ENCODE measurements around the gene SLC45A3. TPM values are rescaled to one million over a fixed set of nuclear protein-coding genes. Genes with fewer than 3 reads are reported as not detected.

Gene SLC45A3
- polyA plus RNA-seq, 5 donors, result 6.2 to 9.1 (median 8.6) TPM

DNA sequence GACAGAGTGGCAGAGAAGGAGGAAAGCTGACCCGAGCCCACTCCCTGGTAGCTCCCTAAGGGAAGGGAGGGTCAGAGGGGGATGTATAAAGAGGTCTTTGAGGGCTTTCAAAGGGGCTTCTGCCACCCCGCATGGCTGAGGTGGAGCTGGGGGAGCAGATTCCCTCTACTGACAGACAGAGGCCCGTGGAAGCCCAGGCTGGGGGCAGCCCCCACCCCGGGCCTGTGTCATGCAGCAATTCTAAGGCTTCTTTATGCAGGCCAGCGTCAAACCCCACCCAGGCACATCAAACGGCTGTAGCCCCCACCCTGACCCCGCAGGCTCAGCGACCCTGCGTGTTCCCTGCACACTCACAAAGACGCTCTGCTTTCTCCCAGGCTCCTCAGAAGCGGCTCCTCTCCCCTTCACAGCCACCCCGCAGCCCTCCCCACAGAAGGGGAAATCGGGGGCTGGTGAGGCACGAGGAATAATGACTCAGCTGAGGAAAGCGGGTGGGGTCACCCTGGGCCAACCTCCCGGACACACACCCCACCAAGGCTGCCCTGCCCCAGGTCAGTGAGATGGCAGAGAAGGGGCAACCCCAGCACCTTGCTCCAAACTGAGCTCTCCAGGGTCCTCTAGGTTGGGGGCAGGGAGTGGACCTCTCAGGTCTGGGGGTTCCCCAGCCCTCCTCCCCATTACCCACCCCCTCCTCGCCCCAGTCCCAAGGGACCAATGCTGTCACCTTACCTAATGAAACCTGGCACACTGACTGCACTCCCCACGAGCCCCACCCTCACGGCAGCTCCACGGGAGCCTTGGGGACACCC is 10.8 kb downstream of the SLC45A3 start:
- DNase-seq, result no peak

DNA sequence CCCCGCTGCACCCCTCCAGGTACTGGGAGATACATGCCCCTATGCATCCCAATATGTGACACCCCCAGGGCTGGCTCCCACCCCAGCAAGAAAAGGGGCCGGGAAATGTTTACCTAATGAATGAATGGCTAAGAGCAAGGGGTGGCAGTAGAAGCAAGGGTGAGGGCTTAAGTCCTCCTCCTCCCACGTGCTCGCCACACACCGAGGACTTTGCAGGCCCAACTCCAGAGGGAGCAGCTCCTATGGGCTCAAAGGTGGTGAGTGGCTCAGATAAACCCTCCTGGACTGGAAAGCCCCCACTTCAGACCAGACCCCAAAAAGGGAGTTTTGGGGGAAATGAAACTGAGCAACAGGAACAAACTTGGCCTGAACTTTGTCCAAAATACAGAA is 11.4 kb downstream of the SLC45A3 start:
- DNase-seq, result no peak

DNA sequence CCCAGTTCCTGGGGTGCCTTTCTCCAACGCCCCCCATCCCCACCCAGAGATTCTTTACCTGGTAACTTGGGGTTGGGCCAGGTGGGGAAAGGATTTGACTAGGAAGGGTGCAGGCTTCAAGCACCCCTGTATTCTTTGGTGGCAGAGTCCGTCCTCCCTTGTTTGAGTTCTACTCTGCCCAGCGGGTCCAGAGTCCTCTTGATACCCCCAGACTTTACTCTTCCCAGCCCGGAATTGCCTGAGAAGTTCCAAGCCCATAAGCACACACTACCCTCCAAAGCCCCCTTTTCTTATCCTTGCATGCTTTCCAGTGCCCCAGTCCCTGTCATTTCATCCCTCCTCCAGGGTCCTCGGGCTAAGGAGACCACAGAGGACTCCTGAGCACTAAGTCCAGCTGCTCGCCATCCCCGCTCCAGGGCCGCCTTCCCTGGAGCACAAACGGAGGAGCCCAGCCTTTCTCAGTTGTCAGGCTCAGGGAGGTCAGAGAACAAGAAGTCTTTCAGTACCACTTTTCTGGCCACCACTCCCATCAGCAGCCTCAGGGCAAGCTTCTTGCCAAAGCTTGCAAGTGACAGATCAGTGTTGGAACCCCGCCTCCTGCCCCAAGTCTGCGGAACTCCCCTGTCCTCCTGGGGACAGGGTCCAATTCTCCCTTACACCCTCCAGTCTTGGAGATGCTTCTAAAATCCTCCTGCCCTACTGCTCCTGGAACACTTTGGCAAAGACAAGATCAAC is 12.2 kb downstream of the SLC45A3 start:
- DNase-seq, result no peak

GRCh38 chr1:205666372-205667166 is 13.7 kb downstream of the SLC45A3 start:
- no peak for DNase-seq

GRCh38 chr1:205665201-205666045 is 14.9 kb downstream of the SLC45A3 start:
- DNase-seq, result no peak

GRCh38 chr1:205664399-205665017 is 15.8 kb downstream of the SLC45A3 start:
- DNase-seq, result no peak

DNA sequence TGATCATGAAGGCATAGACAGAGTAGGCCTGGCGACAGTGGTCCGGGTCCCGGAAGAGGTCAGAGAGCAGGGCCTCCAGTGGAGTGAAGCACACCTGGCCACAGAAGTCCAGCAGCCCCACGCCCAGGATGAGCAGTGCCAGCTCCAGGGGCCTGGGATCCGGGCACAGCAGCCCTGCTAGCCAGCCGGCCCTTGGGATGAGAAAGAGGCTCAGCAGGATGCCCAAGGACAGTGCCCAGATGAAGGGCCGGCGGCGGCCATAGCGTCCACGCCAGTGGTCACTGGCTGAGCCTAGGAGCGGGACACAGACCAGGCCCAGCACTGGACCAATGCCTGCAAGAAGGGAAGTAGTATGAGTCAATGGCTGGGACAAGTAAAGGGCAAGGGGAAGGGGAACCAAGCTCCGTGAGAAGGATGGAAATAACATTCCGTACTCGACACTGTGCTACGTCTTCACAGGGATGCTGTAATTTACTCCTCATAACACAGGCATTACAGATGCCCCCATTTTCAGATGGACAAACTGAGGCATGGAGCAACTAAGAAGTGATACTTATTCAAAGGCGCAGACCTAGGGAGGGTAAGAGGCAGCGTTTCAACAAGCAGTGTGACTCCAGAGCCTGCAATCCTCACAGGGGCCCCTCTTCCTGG is 16.9 kb downstream of the SLC45A3 start:
- no peak for DNase-seq

GRCh38 chr1:205662791-205663190 is 17.5 kb downstream of the SLC45A3 start:
- no peak for DNase-seq

- no peak for DNase-seq
These were observed 18.1 kb downstream of the SLC45A3 start for GRCh38 chr1:205662135-205662738.

GRCh38 chr1:205661429-205662134 is 18.7 kb downstream of the SLC45A3 start:
- DNase-seq, result no peak

- no peak for DNase-seq
These were observed 19.9 kb downstream of the SLC45A3 start for GRCh38 chr1:205660361-205660760.

GRCh38 chr1:205658943-205659581 is 21.2 kb downstream of the SLC45A3 start:
- DNase-seq, result peak; percentile 58 to 74

DNA sequence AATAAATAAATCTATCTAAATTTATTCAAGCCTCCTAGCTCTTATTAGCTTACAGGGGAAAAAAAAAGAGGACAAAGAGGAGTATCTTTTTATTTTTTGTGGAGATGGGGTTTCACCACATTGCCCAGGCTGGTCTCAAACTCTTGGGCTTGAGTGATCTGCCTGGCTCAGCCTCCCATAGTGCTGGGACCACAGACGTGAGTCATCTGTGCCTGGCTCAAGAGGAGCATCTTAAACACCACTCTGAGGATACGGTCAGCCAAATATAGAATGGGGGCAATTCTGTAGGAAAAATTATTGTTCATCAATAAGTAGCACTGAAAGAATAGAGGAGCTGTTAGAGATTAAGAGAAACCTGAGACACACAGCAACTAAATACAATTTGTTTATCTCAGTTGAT is 24.1 kb downstream of the SLC45A3 start:
- DNase-seq, result no peak

DNA sequence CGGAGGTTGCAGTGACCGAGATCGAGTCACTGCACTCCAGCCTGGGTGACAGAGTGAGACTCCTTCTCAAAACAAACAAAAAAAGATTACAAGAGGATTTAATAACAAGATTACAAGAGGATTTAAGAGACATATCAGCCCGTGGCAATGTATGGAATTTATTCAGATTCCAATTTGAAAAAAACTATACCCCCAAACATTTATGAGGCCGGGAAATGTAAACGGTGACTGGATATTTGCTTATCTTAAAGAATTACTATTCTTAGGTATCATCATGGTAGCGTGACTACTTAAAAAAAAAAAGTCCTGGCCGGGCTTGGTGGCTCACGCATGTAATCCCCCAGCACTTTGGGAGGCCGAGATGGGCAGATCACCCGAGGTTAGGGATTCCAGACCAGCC is 27.3 kb downstream of the SLC45A3 start:
- no peak for DNase-seq

- no peak for DNase-seq
These were observed 30.1 kb downstream of the SLC45A3 start for GRCh38 chr1:205650241-205650640.

DNA sequence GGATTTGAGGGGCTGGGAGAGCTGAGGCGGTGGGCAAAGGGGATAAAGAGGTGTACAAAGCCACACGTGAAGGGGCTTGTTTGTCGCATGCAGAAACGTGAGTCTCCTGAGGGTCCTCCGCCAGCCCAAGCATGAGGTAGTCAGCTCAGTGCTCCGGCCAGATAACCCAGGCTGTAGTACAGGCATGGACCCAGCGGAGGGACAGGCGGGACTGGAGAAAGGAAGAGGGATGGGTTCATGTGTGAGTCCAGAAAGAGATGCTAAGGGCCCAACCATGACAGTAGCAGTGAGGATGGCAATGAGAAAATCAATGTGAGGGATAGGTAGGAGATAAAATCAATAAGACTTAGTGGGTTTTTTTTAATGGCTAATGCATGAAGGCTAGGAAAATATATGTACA is 34.8 kb downstream of the SLC45A3 start:
- no peak for DNase-seq

GRCh38 chr1:205642679-205643307 is 37.5 kb downstream of the SLC45A3 start:
- no peak for DNase-seq

DNA sequence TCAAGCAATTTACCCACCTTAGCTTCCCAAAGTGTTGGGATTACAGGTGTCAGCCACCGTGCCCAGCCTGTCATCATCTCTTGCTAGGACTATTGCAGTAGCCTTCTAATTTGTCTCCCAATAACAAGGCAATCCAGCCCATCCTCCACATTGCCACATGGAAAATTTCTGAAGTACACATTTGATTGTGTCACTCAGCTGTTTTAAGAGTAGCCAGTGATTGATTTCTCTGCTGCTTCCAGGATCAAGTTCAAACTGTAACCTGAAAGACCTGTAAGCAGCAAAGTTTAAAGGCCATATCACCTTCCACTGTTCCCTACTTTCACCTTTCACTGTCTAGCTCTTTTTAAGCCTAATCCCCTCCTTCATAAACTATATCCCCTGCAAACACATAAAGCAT is 40.7 kb downstream of the SLC45A3 start:
- no peak for DNase-seq

All from right lung (tissue), 5 donors.